ENCODE measurements around the gene PLA2G12B.

Gene PLA2G12B

DNA sequence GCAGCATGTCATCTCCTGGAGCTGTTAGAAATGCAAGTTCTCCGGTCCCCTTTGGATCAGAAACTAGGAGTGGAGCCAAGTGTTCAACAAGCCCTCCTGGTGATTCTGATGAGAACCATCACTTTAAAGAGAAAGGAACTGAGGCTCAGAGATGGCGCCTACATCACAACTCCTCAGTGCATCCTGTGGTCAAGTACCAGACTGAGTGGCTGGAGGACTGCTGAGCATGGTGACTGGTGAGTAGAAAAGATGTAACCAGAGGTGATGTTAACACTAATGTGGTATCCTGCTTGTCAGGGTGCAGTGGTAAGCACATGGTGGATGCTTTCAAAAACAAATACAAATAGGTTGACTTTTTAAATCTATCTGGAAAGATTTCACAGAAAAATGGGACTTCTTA is 64.5 kb downstream of the PLA2G12B start:
- no peak for DNase-seq (ENCODE audit: low read depth in 2 of 2)

DNA sequence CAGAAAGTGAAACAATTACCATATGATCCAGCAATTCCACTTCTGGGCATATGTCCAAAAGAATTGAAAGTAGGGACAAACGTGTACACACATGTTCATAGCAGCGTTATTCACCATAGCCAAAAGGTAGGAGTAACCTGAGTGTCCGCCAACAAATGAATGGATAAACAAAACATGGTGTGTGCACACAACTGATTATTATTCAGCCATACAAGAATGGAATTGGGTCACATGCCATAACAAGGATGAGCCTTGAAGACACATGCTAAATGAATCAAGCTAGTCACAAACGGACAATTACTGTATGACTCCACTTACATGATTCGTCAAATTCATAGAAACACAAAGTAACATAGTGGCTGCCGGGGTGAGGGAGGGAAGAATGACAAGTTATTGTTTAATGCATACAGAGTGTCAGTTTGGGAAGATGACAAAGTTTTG is 65.2 kb downstream of the PLA2G12B start:
- no peak for DNase-seq (ENCODE audit: low read depth in 2 of 2)

DNA sequence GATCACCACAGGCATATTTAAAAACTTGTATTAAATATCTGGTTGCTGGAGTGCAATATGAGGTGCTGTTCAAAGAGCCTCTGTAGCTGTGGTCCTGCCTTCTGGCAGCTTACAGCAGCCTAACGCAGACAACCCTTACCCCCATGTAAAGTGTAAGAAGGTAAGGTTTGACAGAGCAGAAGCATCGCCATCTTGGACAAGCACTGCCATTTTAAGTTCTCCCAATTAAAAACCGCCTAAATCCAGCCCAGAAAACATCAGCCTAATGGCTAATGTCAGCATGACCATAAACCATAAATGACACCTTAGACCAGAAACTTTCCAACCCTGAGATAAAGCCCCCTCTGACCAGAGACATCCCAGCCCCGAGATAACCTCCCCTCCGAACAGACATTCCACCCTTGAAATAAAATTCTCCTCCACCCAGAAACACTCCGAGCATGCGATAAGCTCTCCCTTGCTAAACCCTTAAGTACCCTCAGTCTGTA is 66.4 kb downstream of the PLA2G12B start:
- DNase-seq (ENCODE audit: low read depth in 2 of 2): no peak

DNA sequence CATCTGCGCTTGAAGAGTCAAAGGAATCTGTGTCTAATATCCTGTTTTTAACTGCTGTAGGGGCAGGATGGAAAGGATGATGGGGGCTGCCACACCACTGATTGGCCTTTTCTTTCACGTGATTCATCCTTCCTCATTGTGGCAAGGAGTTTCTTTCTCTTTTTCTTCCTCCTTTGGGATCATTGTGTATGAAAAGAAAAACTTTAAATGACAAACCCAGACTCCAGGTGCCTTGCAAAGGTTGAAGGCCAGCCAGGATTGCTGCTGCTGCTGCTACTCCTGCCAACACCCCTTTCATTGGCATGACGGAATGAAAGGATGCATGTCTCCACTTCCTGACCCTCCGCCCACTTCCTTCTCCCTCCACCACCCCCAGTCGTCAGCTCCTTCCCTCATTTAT is 67.6 kb downstream of the PLA2G12B start:
- no peak for DNase-seq (ENCODE audit: low read depth in 2 of 2)

DNA sequence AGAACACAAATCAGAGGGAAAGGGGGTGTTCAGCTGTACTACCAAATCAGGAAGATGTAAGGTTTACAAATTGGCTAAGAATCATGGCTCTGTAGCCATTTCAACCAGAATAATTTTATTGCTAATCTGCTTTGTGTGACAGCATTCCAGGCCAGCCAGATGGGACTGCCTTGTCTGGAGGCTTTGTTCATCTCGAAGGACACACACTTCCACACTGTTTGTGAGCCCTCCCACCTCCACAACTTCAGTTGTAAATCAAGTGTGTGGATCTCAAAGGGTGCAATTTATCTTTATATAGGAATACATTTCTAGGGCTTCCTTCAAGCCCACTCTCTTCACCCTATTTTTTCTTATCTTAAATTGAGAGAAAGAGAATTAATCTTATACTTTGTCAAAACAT is 68.0 kb downstream of the PLA2G12B start:
- no peak for DNase-seq (ENCODE audit: low read depth in 2 of 2)

DNA sequence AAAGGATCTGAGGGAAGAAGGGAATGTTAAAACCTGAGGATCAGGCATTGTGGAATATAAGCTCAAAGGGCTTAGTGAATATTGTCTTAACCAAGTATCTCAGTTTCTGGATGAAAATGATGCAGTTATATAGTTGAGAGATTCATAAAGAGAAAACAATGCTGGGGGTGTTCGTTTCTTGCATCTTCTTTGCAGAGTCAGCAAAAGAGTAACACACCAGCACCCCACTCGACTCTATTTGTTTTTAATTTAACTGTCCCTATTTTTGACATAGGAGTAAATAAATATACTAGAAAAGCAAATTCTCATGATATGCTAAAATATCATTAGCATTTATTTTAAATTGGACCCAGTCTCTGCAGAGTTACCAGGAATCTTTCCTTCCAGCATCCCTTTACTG is 68.7 kb downstream of the PLA2G12B start:
- no peak for DNase-seq (ENCODE audit: low read depth in 2 of 2)

All from stimulated activated CD4-positive, alpha-beta T cell treated with anti-CD3 and anti-CD28 coated beads, Interleukin-12 subunit alpha, Interleukin-12 subunit beta, amount 100 ng/mL, for 24 hours (primary cell).